Activated T-helper 1 cell treated with anti-CD3 and anti-CD28 coated beads, Interleukin-12 subunit alpha, Interleukin-12 subunit beta, Interleukin-2, Interleukin-4 antibody, amounts not matched to agents 30 ng/mL and 10 ng/mL and 1 ng/mL, durations not matched to agents 14 hours and 24 hours and 36 hours (primary cell): ENCODE data around the gene EGFR. TPM values are rescaled to one million over a fixed set of nuclear protein-coding genes. Genes with fewer than 3 reads are reported as not detected.

ENCODE experiments used
- DNase-seq: peaks from one replicate; pipeline ENCODE4 v3.0.0; 2021; ENCODE audit warnings: low spot score
- H3K27ac Mint-ChIP-seq: one replicate; pipeline ENCODE4 v1.8.0; 2021; ENCODE audit warnings: mild to moderate bottlenecking, mixed read lengths
- H3K27me3 Mint-ChIP-seq: one replicate; pipeline ENCODE4 v1.8.0; 2022; ENCODE audit warnings: mild to moderate bottlenecking, moderate library complexity, mixed read lengths; ENCODE audit not compliant: insufficient read depth
- H3K36me3 Mint-ChIP-seq: one replicate; pipeline ENCODE4 v1.8.0; 2021; ENCODE audit warnings: low read depth, mixed read lengths
- H3K4me1 Mint-ChIP-seq: one replicate; pipeline ENCODE4 v1.8.0; 2021; ENCODE audit warnings: low read depth, mixed read lengths
- H3K4me3 Mint-ChIP-seq: one replicate; pipeline ENCODE4 v1.8.0; 2021; ENCODE audit warnings: mild to moderate bottlenecking, moderate library complexity, mixed read lengths
- H3K9me3 Mint-ChIP-seq: one replicate; pipeline ENCODE4 v1.8.0; 2021; ENCODE audit warnings: mixed read lengths
- intact Hi-C: fragments of 100-400 bp; cut with micrococcal nuclease; formaldehyde crosslinking; loops from one replicate; pipeline ENCODE4 v1.15.1; 2024
- total RNA-seq: library from RNA; stranded (reverse); gene quantifications from 2 replicates; pipeline ENCODE4 v1.2.3, GENCODE V29; 2022

The EGFR gene
- total RNA-seq, 1 donor from 2014 or later: 0.10 TPM

GRCh38 chr7:55052741-55053427 lies 34.1 kb downstream of the EGFR start:
- H3K36me3 Mint-ChIP-seq: no peaks in the 10 kb centered on the region
- H3K9me3 Mint-ChIP-seq: no peaks in the 10 kb centered on the region
- no peak overlapping the region for H3K4me3 Mint-ChIP-seq
- H3K4me1 Mint-ChIP-seq: no peaks in the 10 kb centered on the region
- H3K27ac Mint-ChIP-seq: no peak overlapping the region
- intact Hi-C loops: no loop called here
- H3K27me3 Mint-ChIP-seq: peaks cover 2% of the 10 kb centered on the region
- no peak for DNase-seq

- H3K4me3 Mint-ChIP-seq: no peak overlapping the region
- intact Hi-C loops: no loop called here
- H3K36me3 Mint-ChIP-seq: no peaks in the 10 kb centered on the region
- H3K27me3 Mint-ChIP-seq: peaks cover 2% of the 10 kb centered on the region
- no peak overlapping the region for H3K27ac Mint-ChIP-seq
- DNase-seq: no peak
- H3K9me3 Mint-ChIP-seq: no peaks in the 10 kb centered on the region
- no peaks in the 10 kb centered on the region for H3K4me1 Mint-ChIP-seq
Observed at GRCh38 chr7:55053651-55054571, 35.1 kb downstream of the EGFR start.

- intact Hi-C loops: no loop called here
- Mint-ChIP-seq H3K4me3 (no peak overlapping the region), H3K27me3 (peaks cover 2% of the 10 kb centered on the region)
Observed at GRCh38 chr7:55054758-55055157, 35.9 kb downstream of the EGFR start.

DNA sequence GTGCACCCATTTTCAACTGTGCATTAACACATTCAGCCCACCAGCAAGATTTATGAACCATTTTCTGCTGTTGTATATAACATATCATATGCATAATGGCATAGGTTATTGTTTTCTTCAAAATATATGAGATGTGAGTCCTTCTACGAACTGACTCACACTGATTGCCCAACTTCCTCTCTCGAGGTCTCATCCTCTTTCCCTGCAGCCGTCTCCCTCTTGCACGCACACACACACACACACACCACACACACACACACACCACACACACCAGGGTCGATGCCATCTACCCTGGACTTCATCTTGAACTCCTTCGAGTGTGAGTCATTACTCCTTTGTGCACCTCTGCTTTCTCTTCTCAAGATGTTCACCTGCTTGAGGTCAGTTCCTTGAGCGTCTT lies 36.7 kb downstream of the EGFR start:
- Mint-ChIP-seq H3K4me3 (no peak overlapping the region), H3K9me3 (no peaks in the 10 kb centered on the region), H3K27me3 (peaks cover 2% of the 10 kb centered on the region), H3K36me3 (no peaks in the 10 kb centered on the region), H3K27ac (no peak overlapping the region), H3K4me1 (no peaks in the 10 kb centered on the region)
- intact Hi-C loops: no loop called here
- DNase-seq: no peak

More at GRCh38 chr7:55054758-55055157, 35.9 kb downstream of the EGFR start:
- Mint-ChIP-seq H3K9me3 (no peaks in the 10 kb centered on the region), H3K4me1 (no peaks in the 10 kb centered on the region), H3K36me3 (no peaks in the 10 kb centered on the region), H3K27ac (no peak overlapping the region)
- no peak for DNase-seq

DNA sequence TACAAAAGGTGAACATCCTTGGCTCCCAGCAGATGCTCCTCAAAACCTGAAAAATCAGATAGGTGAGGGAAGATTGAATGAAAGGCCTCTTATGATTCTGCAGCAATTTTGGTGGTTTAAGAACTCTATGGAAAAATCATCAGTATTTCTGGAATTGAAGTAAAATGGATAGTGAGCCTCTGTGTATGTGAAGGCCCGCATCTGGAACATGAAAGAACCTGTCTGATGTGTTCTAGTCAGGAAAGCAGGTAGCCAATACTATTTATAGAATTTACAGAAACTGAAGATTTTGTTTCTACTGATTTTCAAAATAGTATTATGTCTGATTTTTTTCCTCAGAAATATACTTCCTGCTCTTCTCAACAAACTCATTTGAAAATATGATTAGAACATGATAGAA lies 37.3 kb downstream of the EGFR start:
- intact Hi-C loops: no loop called here
- Mint-ChIP-seq H3K36me3 (no peaks in the 10 kb centered on the region), H3K27ac (no peak overlapping the region), H3K27me3 (peaks cover 2% of the 10 kb centered on the region), H3K4me1 (no peaks in the 10 kb centered on the region), H3K9me3 (no peaks in the 10 kb centered on the region), H3K4me3 (no peak overlapping the region)
- no peak for DNase-seq

DNA sequence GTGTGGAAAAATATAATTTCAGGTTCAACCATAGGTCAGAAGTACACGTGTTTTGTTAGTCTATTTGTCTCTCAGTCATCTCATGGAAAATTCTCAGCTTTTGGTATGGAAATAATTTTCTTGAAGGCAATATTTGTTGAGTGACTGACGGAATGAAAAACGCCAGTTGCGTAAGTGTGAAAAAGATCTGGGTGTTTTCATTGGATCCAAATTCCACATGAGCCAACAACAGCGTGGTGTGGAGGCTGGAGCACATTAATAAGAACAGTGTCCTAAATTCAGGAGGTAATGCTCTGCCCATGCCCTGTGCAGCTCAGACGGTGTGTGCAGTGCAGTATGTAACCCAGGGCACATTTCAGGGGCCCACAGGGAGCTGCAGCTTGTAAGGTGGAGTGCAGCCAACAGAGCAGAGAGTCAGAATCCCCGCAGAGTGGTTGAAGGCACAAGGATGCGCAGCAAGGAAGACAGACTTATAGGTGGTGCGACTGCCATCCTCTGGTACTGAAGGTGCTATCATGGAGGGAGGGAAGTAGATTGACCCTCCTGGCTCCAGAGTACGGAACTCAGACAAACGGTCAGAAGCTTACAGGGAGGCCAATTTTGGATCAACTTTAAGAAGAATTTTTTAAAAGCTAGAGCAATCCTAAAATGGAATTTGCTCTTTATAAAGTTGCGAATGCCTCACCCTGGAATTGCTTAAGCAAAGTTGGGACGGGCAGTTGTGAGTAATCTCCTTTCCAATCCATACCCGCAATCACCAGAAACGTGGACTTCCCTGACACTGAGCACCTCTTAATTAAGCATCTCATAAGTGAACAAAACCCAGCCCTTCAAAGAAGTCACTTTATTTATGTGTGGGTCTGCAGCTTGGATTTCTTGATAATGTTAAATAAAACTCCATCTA lies 38.0 kb downstream of the EGFR start:
- H3K27me3 Mint-ChIP-seq: peaks cover 2% of the 10 kb centered on the region
- no peaks in the 10 kb centered on the region for H3K9me3 Mint-ChIP-seq
- no peaks in the 10 kb centered on the region for H3K4me1 Mint-ChIP-seq
- no peaks in the 10 kb centered on the region for H3K36me3 Mint-ChIP-seq
- intact Hi-C loops: no loop called here
- H3K4me3 Mint-ChIP-seq: no peak overlapping the region
- no peak overlapping the region for H3K27ac Mint-ChIP-seq
- DNase-seq: no peak

DNA sequence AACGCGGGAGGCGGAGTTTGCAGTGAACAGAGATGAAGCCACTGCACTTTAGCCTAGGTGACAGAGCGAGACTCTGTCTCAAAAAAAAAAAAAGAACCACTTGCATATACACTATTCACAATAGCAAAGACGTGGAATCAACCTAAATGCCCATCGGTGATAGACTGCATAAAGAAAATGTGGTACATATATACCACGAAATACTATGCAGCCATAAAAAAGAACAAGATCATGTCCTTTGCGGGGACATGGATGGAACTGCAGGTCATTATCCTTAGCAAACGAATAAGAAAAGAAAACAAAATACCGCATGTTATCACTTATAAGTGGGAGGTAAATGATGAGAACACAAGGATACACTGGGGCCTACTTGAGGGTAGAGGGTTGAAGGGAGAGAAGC lies 39.5 kb downstream of the EGFR start:
- Mint-ChIP-seq H3K27me3 (peaks cover 2% of the 10 kb centered on the region), H3K4me3 (no peak overlapping the region), H3K9me3 (no peaks in the 10 kb centered on the region), H3K36me3 (no peaks in the 10 kb centered on the region), H3K27ac (no peak overlapping the region), H3K4me1 (no peaks in the 10 kb centered on the region)
- intact Hi-C loops: no loop called here
- DNase-seq: no peak

- Mint-ChIP-seq H3K27me3 (peaks cover 2% of the 10 kb centered on the region), H3K4me3 (no peak overlapping the region), H3K36me3 (no peaks in the 10 kb centered on the region), H3K4me1 (no peaks in the 10 kb centered on the region), H3K9me3 (no peaks in the 10 kb centered on the region), H3K27ac (no peak overlapping the region)
- DNase-seq: no peak
- intact Hi-C loops: no loop called here
Observed at GRCh38 chr7:55059021-55059420, 40.2 kb downstream of the EGFR start.

GRCh38 chr7:55060085-55060484 lies 41.3 kb downstream of the EGFR start:
- no peaks in the 10 kb centered on the region for H3K36me3 Mint-ChIP-seq
- peaks cover 5% of the 10 kb centered on the region for H3K27me3 Mint-ChIP-seq
- no peaks in the 10 kb centered on the region for H3K4me1 Mint-ChIP-seq
- intact Hi-C loops: no loop called here
- DNase-seq: no peak
- H3K9me3 Mint-ChIP-seq: no peaks in the 10 kb centered on the region
- no peak overlapping the region for H3K27ac Mint-ChIP-seq
- H3K4me3 Mint-ChIP-seq: no peak overlapping the region

- no peaks in the 10 kb centered on the region for H3K4me1 Mint-ChIP-seq
- H3K27ac Mint-ChIP-seq: no peak overlapping the region
- H3K36me3 Mint-ChIP-seq: no peaks in the 10 kb centered on the region
- no peaks in the 10 kb centered on the region for H3K9me3 Mint-ChIP-seq
- peaks cover 5% of the 10 kb centered on the region for H3K27me3 Mint-ChIP-seq
- DNase-seq: no peak
- H3K4me3 Mint-ChIP-seq: no peak overlapping the region
- intact Hi-C loops: no loop called here
Observed at GRCh38 chr7:55060636-55061022, 41.8 kb downstream of the EGFR start.

DNA sequence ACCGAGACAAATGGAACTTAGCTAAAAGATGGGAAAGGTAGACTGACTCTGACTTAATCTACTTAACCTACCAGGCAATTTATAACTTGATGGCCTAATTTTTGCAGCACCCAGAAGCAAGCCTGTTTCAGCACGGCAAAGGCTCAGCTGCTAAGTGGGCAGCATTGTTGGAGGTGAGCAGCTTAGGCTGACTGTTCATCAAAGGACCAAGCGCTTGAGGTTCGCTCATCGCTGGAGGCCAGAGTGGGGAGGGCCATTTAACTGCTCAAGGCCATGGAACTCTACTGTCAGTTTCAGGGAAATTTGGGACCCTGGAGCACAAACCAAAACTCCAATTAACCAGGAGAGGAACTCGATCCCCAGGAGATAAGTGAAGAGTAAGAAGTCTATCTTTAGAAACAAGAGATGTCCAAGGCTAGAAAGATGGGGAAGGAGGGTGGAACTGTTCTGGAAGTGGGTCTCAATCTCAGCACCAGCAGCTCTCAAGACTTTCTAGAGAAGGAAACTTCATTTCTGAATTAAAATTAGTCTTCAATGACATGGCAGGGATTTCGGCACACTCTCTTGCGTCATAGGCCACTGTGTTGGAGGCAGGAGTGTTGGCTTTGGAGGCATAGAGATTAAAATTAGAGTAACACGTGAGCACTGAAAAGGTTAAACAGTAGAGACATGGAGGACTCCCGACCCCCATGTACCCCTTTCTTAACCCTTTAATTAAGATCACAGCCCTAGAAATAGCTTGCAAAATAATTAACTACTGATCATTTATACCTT lies 43.1 kb downstream of the EGFR start:
- Mint-ChIP-seq H3K36me3 (no peaks in the 10 kb centered on the region), H3K27ac (no peak overlapping the region), H3K27me3 (peaks cover 7% of the 10 kb centered on the region), H3K4me1 (no peaks in the 10 kb centered on the region), H3K4me3 (no peak overlapping the region), H3K9me3 (no peaks in the 10 kb centered on the region)
- no peak for DNase-seq
- intact Hi-C loops: no loop called here

DNA sequence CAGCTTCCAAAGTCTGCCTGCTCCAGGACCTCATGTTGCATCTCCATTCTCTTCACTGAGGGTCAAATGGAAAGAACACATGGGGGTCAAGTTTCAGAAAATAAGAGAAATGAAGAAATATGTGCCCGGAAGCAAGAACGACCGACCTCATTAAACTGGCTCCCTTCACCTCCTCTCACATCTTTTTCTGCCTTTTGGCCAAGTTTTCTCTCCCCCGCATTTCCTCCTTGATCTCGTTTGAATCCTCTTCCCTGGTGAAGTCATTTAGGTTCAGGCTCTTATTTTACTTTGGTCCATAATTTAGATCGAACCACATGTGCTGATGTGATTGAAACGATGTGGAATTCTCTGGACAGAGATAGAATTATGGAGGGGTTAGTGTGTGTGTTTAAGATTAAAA lies 44.2 kb downstream of the EGFR start:
- intact Hi-C loops: no loop called here
- no peaks in the 10 kb centered on the region for H3K4me1 Mint-ChIP-seq
- no peak overlapping the region for H3K4me3 Mint-ChIP-seq
- no peak for DNase-seq
- H3K9me3 Mint-ChIP-seq: no peaks in the 10 kb centered on the region
- no peak overlapping the region for H3K27ac Mint-ChIP-seq
- H3K36me3 Mint-ChIP-seq: no peaks in the 10 kb centered on the region
- H3K27me3 Mint-ChIP-seq: peaks cover 9% of the 10 kb centered on the region
